ENCODE results near the gene FOLR1. TPM values are rescaled to one million over a fixed set of nuclear protein-coding genes. Genes with fewer than 3 reads are reported as not detected.

FOLR1 gene
- total RNA-seq, 2 donors from 2014 or later, result not detected

- no peak for ATAC-seq
- Mint-ChIP-seq H3K27ac (no peak overlapping the region), H3K36me3 (ENCODE audit: low read depth) (peaks cover 19% of the 10 kb centered on the region), H3K27me3 (peaks cover 28% of the 10 kb centered on the region), H3K4me1 (peaks cover 28% of the 10 kb centered on the region), H3K4me3 (no peak overlapping the region)
- no peak for DNase-seq
- H3K9me3 ChIP-seq (ENCODE audit: control insufficient read depth, low read length, poor library complexity, severe bottlenecking), result no peaks in the 10 kb centered on the region
Measured at GRCh38 chr11:72237112-72237931, 45.4 kb downstream of the FOLR1 start.

- peaks cover 30% of the 10 kb centered on the region for H3K4me1 Mint-ChIP-seq
- peak; percentile 74 for ATAC-seq
- no peak overlapping the region for H3K27ac Mint-ChIP-seq
- H3K9me3 ChIP-seq (ENCODE audit: control insufficient read depth, low read length, poor library complexity, severe bottlenecking), result no peaks in the 10 kb centered on the region
- H3K27me3 Mint-ChIP-seq, result peaks cover 35% of the 10 kb centered on the region
- H3K4me3 Mint-ChIP-seq, result no peak overlapping the region
- peaks cover 16% of the 10 kb centered on the region for H3K36me3 Mint-ChIP-seq (ENCODE audit: low read depth)
- peak in 2 of 3 donors; percentile 37 to 40 for DNase-seq
Measured at GRCh38 chr11:72238040-72238450, 46.1 kb downstream of the FOLR1 start.

GRCh38 chr11:72238492-72239312, 46.8 kb downstream of the FOLR1 start:
- no peak for DNase-seq
- H3K27ac Mint-ChIP-seq, result no peak overlapping the region
- ATAC-seq, result no peak
- H3K9me3 ChIP-seq (ENCODE audit: control insufficient read depth, low read length, poor library complexity, severe bottlenecking), result no peaks in the 10 kb centered on the region
- H3K4me3 Mint-ChIP-seq, result peak overlapping the region; percentile 49
- peaks cover 34% of the 10 kb centered on the region for H3K4me1 Mint-ChIP-seq
- peaks cover 42% of the 10 kb centered on the region for H3K27me3 Mint-ChIP-seq
- peaks cover 20% of the 10 kb centered on the region for H3K36me3 Mint-ChIP-seq (ENCODE audit: low read depth)

- Mint-ChIP-seq H3K4me3 (peak overlapping the region; percentile 49), H3K4me1 (peaks cover 31% of the 10 kb centered on the region), H3K27ac (no peak overlapping the region), H3K36me3 (ENCODE audit: low read depth) (peaks cover 17% of the 10 kb centered on the region), H3K27me3 (peaks cover 42% of the 10 kb centered on the region)
- H3K9me3 ChIP-seq (ENCODE audit: control insufficient read depth, low read length, poor library complexity, severe bottlenecking), result no peaks in the 10 kb centered on the region
- ATAC-seq (no peak), DNase-seq (no peak)
Measured at GRCh38 chr11:72239313-72239848, 47.4 kb downstream of the FOLR1 start.

- ATAC-seq (peak; percentile 17), DNase-seq (no peak)
- Mint-ChIP-seq H3K36me3 (ENCODE audit: low read depth) (peaks cover 17% of the 10 kb centered on the region), H3K4me1 (peaks cover 33% of the 10 kb centered on the region), H3K27ac (peak overlapping the region; percentile 21), H3K27me3 (peaks cover 42% of the 10 kb centered on the region), H3K4me3 (peak overlapping the region; percentile 84)
- no peaks in the 10 kb centered on the region for H3K9me3 ChIP-seq (ENCODE audit: control insufficient read depth, low read length, poor library complexity, severe bottlenecking)
Measured at GRCh38 chr11:72239849-72240460, 48.0 kb downstream of the FOLR1 start.

GRCh38 chr11:72240461-72241290, 48.7 kb downstream of the FOLR1 start:
- DNase-seq, result no peak
- peak overlapping the region; percentile 21 for H3K27ac Mint-ChIP-seq
- H3K27me3 Mint-ChIP-seq, result peaks cover 42% of the 10 kb centered on the region
- H3K4me1 Mint-ChIP-seq, result peaks cover 31% of the 10 kb centered on the region
- H3K36me3 Mint-ChIP-seq (ENCODE audit: low read depth), result peaks cover 17% of the 10 kb centered on the region
- no peaks in the 10 kb centered on the region for H3K9me3 ChIP-seq (ENCODE audit: control insufficient read depth, low read length, poor library complexity, severe bottlenecking)
- H3K4me3 Mint-ChIP-seq, result peak overlapping the region; percentile 84
- peak; percentile 9 for ATAC-seq

GRCh38 chr11:72241291-72241781, 49.4 kb downstream of the FOLR1 start:
- peak overlapping the region; percentile 19 for H3K4me3 Mint-ChIP-seq
- no peaks in the 10 kb centered on the region for H3K9me3 ChIP-seq (ENCODE audit: control insufficient read depth, low read length, poor library complexity, severe bottlenecking)
- peaks cover 17% of the 10 kb centered on the region for H3K36me3 Mint-ChIP-seq (ENCODE audit: low read depth)
- DNase-seq (no peak), ATAC-seq (no peak)
- H3K27me3 Mint-ChIP-seq, result peaks cover 42% of the 10 kb centered on the region
- no peak overlapping the region for H3K27ac Mint-ChIP-seq
- peaks cover 31% of the 10 kb centered on the region for H3K4me1 Mint-ChIP-seq

GRCh38 chr11:72242141-72242540, 50.2 kb downstream of the FOLR1 start:
- Mint-ChIP-seq H3K4me1 (peaks cover 31% of the 10 kb centered on the region), H3K4me3 (peak overlapping the region; percentile 19), H3K27me3 (peaks cover 42% of the 10 kb centered on the region), H3K36me3 (ENCODE audit: low read depth) (peaks cover 17% of the 10 kb centered on the region), H3K27ac (no peak overlapping the region)
- DNase-seq (no peak), ATAC-seq (no peak)
- no peaks in the 10 kb centered on the region for H3K9me3 ChIP-seq (ENCODE audit: control insufficient read depth, low read length, poor library complexity, severe bottlenecking)

- no peak for DNase-seq
- peaks cover 41% of the 10 kb centered on the region for H3K27me3 Mint-ChIP-seq
- no peak for ATAC-seq
- peak overlapping the region; percentile 67 for H3K4me3 Mint-ChIP-seq
- H3K9me3 ChIP-seq (ENCODE audit: control insufficient read depth, low read length, poor library complexity, severe bottlenecking), result no peaks in the 10 kb centered on the region
- H3K4me1 Mint-ChIP-seq, result peaks cover 31% of the 10 kb centered on the region
- H3K36me3 Mint-ChIP-seq (ENCODE audit: low read depth), result peaks cover 17% of the 10 kb centered on the region
- H3K27ac Mint-ChIP-seq, result no peak overlapping the region
Measured at GRCh38 chr11:72243173-72244059, 51.5 kb downstream of the FOLR1 start.

GRCh38 chr11:72244060-72244360, 52.1 kb downstream of the FOLR1 start, which contains the start of gene PHOX2A:
Gene PHOX2A (minus strand): TSS chr11:72244176. CDS start chr11:72244004, 172 bp downstream.
- Mint-ChIP-seq H3K4me3 (peak within 1 kb of the TSS; percentile 67), H3K36me3 (ENCODE audit: low read depth) (peaks cover 17% of the 10 kb centered on the region), H3K27me3 (peaks cover 36% of the 10 kb centered on the region), H3K27ac (peak within 1 kb of the TSS; percentile 0), H3K4me1 (peaks cover 31% of the 10 kb centered on the region)
- DNase-seq, result no peak
- no peaks in the 10 kb centered on the region for H3K9me3 ChIP-seq (ENCODE audit: control insufficient read depth, low read length, poor library complexity, severe bottlenecking)
- no peak for ATAC-seq

- ATAC-seq, result peak; percentile 21
- Mint-ChIP-seq H3K4me3 (peak overlapping the region; percentile 60), H3K36me3 (ENCODE audit: low read depth) (peaks cover 18% of the 10 kb centered on the region), H3K27me3 (peaks cover 39% of the 10 kb centered on the region), H3K27ac (peak overlapping the region; percentile 0), H3K4me1 (peaks cover 28% of the 10 kb centered on the region)
- no peak for DNase-seq
- H3K9me3 ChIP-seq (ENCODE audit: control insufficient read depth, low read length, poor library complexity, severe bottlenecking), result no peaks in the 10 kb centered on the region
Measured at GRCh38 chr11:72244361-72245262, 52.7 kb downstream of the FOLR1 start.
